Measurements from ENCODE around the gene BBS9.

The BBS9 gene

GRCh38 chr7:33563651-33564050, 434.3 kb downstream of the BBS9 start:
- DNase-seq, result no peak

DNA sequence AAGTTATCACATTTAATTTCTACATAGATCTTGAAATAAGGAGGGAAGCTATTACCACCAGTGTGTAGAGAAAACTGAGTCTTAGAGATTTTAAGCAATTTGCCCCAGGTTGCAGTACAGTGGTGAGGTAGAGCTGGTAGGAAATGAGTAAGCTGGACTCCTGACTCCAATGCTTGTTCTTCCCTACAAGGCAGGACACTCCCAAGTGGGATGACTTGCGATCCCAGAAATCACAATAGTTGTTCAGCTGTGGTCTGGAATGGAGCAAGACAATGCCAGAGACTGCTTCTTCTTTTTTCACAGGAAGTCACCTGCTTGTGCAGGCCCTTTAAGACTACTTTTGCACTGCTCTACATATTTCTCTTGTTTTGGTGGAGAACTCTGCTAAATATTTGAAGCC, 448.8 kb downstream of the BBS9 start:
- DNase-seq, result no peak

DNA sequence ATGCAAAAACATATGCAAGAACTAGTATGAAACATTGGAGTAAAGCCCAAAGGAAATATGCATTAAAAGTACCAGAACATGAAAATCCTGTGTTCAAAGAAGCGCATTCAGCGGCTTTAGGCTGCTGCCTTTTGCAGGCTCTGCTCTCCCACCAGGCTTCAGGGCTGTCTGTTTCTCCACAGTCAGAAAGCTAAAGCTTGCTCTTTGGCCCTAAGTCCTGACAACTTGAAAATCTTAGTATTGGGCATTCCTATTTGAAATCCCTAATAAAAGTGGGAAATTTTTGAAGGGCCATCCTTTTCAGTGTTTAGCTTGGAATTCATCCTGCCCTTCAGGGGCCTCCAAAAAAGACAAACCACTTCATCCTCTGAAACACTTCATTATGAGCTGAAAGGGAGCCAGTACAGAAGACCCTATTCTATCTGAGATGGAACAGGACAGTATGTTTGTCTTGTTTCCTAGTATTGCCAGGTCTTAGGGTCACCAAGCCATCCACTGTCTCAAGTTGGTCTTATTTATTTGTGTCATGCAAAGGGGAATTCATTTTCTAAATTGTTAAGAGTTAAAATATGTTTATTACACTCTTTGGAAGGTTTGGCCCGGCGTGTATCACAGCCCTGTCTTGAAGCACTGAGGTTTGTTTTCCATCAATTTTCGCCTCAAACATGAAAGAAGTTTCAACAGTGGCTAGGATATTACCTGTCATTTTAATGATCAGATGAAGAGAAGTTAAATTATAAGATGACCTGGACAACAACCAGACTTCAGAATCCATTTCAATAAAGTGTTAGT, 449.7 kb downstream of the BBS9 start:
- DNase-seq, result peak in 1 of 2 experiments; percentile 46

DNA sequence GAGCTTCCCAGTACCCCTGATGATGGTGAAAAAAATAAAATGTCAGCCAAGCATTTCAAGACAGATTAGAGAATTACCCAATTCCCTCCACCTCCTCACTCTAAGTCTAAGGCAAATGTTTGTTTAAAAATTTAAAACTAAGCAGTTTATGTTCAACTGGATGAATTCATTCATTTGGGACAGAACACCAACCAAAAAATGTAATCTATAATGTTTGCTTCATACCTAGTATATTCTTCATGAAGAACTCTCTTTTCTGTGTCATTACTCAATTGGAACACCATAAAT, 450.3 kb downstream of the BBS9 start:
- DNase-seq, result no peak

DNA sequence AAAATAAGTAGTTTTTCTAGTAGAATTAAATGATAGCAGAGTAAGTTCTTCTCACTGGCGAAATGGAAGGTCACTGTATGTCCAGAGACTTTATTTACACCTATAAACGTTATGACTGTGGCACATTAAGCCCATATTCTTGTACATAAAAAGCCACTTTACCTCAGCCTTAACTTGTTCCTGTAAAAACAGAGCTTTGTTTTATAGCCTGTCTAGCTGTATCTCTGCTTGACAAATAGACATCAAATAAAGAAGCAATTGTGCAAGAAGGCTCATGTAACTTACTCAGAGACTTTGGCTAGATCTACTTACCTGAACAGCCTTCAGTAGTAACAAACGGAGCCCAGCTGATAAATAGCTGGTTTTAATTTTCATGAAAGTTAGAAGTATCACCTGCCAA, 451.9 kb downstream of the BBS9 start:
- DNase-seq, result no peak

- DNase-seq, result no peak
Measured at GRCh38 chr7:33582104-33582503, 452.7 kb downstream of the BBS9 start.

DNA sequence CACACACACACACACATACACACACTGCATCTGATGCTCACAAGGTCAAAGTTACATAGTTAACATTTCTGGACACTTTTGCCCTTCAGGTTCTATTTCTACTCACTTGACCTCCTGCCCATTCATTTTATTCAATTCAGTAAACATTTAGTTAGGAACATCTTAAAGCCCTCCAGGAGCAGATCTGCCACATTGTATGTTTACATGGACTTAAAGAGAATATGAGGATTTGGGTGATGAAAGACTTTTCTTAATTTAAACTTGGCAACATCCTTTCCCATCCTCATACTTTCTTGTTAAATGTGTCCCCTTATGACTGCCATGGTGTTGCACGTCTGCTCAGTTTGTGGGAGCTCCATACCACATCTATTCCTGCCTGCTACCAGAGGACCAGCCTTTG, 453.2 kb downstream of the BBS9 start:
- DNase-seq, result no peak

GRCh38 chr7:33589911-33590310, 460.5 kb downstream of the BBS9 start:
- DNase-seq, result no peak

DNA sequence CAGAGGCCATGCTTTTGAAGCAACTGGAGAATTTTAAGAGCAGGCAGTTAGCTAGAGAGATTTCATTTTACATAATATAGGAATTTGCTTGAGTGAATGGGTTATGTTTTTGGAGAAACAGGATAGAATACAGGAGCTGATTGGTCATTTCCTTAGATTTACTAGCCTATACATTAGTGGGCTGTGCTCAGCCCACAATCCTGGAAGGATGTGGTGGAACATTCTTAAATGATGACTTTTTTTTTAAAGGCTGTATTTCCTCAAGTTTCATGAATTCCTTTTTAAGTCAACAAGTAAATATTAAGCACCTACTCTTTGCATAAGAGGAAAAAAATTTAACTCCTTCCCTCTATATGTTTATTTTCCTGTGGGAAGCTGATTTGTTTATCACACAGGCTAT, 461.6 kb downstream of the BBS9 start:
- no peak for DNase-seq

- DNase-seq, result no peak
Measured at GRCh38 chr7:33591490-33591889, 462.1 kb downstream of the BBS9 start.

GRCh38 chr7:33592718-33593117, 463.4 kb downstream of the BBS9 start:
- DNase-seq, result no peak

DNA sequence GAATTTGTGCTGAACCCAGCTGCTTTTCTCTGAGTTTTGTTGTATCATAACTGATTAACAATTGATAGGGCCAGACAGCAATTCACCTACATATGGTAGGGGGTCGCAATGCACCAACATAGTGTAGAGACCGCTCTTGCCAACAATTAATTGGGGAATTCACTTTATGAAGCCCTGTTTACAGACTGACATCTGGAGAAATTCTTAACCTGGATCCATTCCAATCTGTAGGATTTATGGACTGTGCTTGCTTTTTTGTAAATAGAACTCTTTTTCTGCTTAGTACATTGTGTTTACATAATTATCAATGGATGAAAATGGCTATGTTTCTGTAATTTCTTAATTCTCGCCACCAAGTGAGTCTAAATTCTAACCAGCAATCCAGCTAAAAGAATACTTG, 464.2 kb downstream of the BBS9 start:
- no peak for DNase-seq

DNA sequence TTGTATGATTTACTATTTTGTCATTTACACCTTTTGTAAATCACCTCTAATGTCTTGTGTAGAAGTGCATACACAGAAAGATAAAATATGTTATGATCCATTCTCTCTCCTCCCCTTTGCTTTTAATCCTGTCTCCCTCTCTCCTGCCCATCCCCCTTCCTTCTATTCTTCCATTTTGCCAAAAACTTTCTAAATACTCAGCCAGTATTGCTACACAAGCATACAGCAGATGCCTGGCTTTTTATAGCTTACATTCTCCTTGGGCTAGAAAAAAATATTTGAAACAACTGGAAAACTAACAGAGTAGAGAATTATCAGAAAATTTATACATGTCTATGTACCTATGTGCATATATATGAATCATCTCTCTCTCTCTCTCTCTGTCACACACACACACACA, 467.3 kb downstream of the BBS9 start:
- no peak for DNase-seq

- no peak for DNase-seq
Measured at GRCh38 chr7:33597181-33597580, 467.8 kb downstream of the BBS9 start.

GRCh38 chr7:33601101-33601500, 471.7 kb downstream of the BBS9 start:
- no peak for DNase-seq

DNA sequence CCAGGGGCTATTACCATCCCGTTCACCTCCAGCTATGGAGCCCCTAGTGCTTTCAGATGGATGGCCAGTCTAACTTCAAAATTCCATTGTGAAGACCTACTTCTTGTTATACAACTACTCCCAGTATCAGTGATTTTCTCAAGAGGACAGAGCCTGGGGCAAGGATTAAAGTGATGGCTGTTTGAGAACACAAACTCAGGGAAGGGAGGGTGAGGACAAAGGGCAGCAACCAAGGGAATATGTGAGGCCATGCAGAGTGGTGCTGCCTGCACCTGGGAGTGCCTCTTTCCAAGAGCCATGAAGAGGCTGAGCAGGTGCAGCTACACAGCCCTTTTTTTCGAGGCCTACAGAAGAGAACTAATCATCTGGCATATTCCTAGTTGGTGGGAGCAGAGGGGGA, 472.5 kb downstream of the BBS9 start:
- no peak for DNase-seq

- no peak for DNase-seq
Measured at GRCh38 chr7:33604056-33604455, 474.7 kb downstream of the BBS9 start.

GRCh38 chr7:33610918-33611317, 481.6 kb downstream of the BBS9 start:
- DNase-seq, result no peak

DNA sequence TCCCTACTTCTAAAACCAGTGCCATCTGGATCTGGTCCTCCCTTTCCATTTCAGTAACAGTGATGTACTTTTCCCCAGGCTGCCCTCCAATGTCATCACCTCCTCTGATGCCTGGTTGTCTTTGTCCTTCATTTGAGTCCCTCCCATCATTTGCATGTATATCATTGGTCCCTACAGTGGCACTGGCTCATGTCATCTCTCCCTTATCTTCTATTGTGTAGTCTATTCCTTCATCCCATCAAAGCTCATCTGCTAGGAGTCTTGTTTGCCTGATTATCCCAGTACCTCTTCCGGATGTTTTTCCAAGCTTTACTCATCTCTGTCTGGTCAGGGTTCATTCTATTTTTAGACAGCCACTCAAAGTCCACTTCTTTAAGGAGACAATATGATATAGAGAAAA, 483.1 kb downstream of the BBS9 start:
- DNase-seq, result no peak

GRCh38 chr7:33614357-33615117, 485.2 kb downstream of the BBS9 start:
- no peak for DNase-seq

GRCh38 chr7:33616752-33617151, 487.4 kb downstream of the BBS9 start:
- DNase-seq, result no peak

DNA sequence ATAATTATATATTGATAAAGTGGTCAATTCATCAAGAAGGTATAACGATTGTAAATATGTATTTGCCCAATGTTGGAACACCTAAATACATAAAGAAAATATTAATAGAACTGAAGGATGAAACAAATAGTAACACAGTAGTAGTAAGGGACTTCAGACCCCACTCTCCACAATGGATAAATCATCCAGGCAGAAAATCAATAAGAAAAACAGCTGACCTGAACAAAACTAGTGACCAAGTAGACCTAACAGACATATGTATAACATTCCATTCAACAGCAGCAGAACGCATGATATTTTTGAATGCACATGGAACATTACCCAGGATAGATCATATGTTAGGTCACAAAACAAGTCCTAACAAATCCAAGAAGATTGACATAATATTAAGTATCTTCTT, 489.9 kb downstream of the BBS9 start:
- DNase-seq, result no peak

- DNase-seq, result no peak
Measured at GRCh38 chr7:33623267-33623666, 493.9 kb downstream of the BBS9 start.

DNA sequence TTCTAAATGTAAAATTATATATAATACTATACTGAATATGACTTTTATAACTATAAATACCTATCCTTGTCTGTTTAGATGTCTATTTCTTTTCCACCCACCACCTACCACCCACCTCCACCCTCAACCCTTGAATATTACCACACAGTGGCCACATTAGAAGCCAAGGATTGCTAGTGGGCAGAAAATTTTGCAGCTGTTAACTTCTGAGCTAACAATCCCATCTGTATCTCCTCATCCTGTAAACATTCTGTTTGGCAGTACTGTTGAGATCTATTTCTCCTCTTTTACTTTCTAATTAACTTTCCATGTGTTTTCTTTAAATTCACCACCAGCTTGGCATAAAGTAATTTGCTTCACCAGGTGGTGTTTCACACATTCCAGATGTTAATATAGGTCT, 494.9 kb downstream of the BBS9 start:
- DNase-seq, result no peak

- DNase-seq, result no peak
Measured at GRCh38 chr7:33626869-33627268, 497.5 kb downstream of the BBS9 start.

Measured in NCI-H526 (cell line).